Activated effector memory CD4-positive, alpha-beta T cell treated with Interleukin-2 at 50 U/mL for 16 hours (primary cell): ENCODE data around the gene ST8SIA6.
"Not testable (repeated sequence)": the region's sequence is repeated elsewhere in the genome, so short reads cannot be mapped to it uniquely, and the experiment has no call there.

Experiments used
- DNase-seq: peaks from one replicate; pipeline ENCODE4 v3.0.0-alpha.2; 2020

ST8SIA6 gene

GRCh38 chr10:17454161-17455014, at the start of gene ST8SIA6:
Gene ST8SIA6 (minus strand): TSS chr10:17454595. CDS start chr10:17454255, 340 bp downstream.
- peak; percentile 42 for DNase-seq

GRCh38 chr10:17503795-17504194, 49.4 kb upstream of the ST8SIA6 start:
- DNase-seq = no peak

GRCh38 chr10:17502814-17503213, 48.4 kb upstream of the ST8SIA6 start:
- no peak for DNase-seq

- DNase-seq = not testable (repeated sequence)
Measured at GRCh38 chr10:17499014-17499413, 44.6 kb upstream of the ST8SIA6 start.

GRCh38 chr10:17497446-17498030, 43.1 kb upstream of the ST8SIA6 start:
- no peak for DNase-seq

- no peak for DNase-seq
Measured at GRCh38 chr10:17494626-17495260, 40.3 kb upstream of the ST8SIA6 start.

- DNase-seq = no peak
Measured at GRCh38 chr10:17488848-17489247, 34.5 kb upstream of the ST8SIA6 start.

- no peak for DNase-seq
Measured at GRCh38 chr10:17483079-17483478, 28.7 kb upstream of the ST8SIA6 start.

- DNase-seq = no peak
Measured at GRCh38 chr10:17479822-17480221, 25.4 kb upstream of the ST8SIA6 start.

- no peak for DNase-seq
Measured at GRCh38 chr10:17479015-17479615, 24.7 kb upstream of the ST8SIA6 start.

GRCh38 chr10:17476073-17476472, 21.7 kb upstream of the ST8SIA6 start:
- DNase-seq = no peak

- no peak for DNase-seq
Measured at GRCh38 chr10:17475661-17476060, 21.3 kb upstream of the ST8SIA6 start.

- no peak for DNase-seq
Measured at GRCh38 chr10:17474595-17475323, 20.4 kb upstream of the ST8SIA6 start.

- no peak for DNase-seq
Measured at GRCh38 chr10:17473228-17473950, 19.0 kb upstream of the ST8SIA6 start.

- DNase-seq = no peak
Measured at GRCh38 chr10:17472481-17473227, 18.3 kb upstream of the ST8SIA6 start.

- no peak for DNase-seq
Measured at GRCh38 chr10:17470246-17470645, 15.9 kb upstream of the ST8SIA6 start.

GRCh38 chr10:17465328-17466125, 11.1 kb upstream of the ST8SIA6 start:
- no peak for DNase-seq

GRCh38 chr10:17464545-17464944, 10.2 kb upstream of the ST8SIA6 start:
- no peak for DNase-seq

- DNase-seq = no peak
Measured at GRCh38 chr10:17460756-17461155, 6.4 kb upstream of the ST8SIA6 start.

GRCh38 chr10:17457083-17457482, 2.7 kb upstream of the ST8SIA6 start:
- DNase-seq = no peak
